Tibial artery (tissue), 4 donors: Measurements from ENCODE around the gene SLC36A2.

ENCODE experiments used
- DNase-seq, 2 donors: peaks; one replicate each; pipeline ENCODE4 v3.0.0-alpha.2; 2019
- H3K27ac ChIP-seq, 2 donors: fragments of 200-600 bp; sonication (generic) in 1 of 2; 1 replicate in 1 of 2; 2 replicates in 1 of 2; pipeline ENCODE4 v1.5.1; 2018 to 2019; ENCODE audit warnings: mild to moderate bottlenecking in 1 of 2
- H3K27me3 ChIP-seq, 2 donors: fragments of 200-600 bp; sonication (generic) in 1 of 2; one replicate each; pipeline versions ENCODE4 v1.5.1 to v1.6.0; 2016 to 2019
- H3K36me3 ChIP-seq, 3 donors: fragments of 200-600 bp; sonication (generic) in 2 of 3; one replicate each; pipeline ENCODE4 v1.5.1; 2016 to 2019; ENCODE audit warnings: mild to moderate bottlenecking in 2 of 3
- H3K4me1 ChIP-seq, 4 donors: fragments of 200-600 bp; sonication (generic) in 2 of 4; 1 replicate in 3 of 4; 2 replicates in 1 of 4; pipeline ENCODE4 v1.5.1; 2016 to 2019
- H3K4me3 ChIP-seq, 2 donors: fragments of 200-600 bp; sonication (generic) in 1 of 2; 1 replicate in 1 of 2; 2 replicates in 1 of 2; pipeline ENCODE4 v1.5.1; 2018 to 2019; ENCODE audit warnings: mild to moderate bottlenecking in 2 of 2
- H3K9me3 ChIP-seq, 3 donors: fragments of 200-600 bp; sonication (generic) in 1 of 3; one replicate each; pipeline ENCODE4 v1.5.1; 2016 to 2019
- intact Hi-C: fragments of 100-400 bp; cut with DNase I; formaldehyde crosslinking; loops from one replicate; pipeline ENCODE4 v1.15.0; 2023; ENCODE audit warnings: low total_unique reads
- TF ChIP-seq, protein P1 (sequence below), 2 experiments: fragments of 200-600 bp in 1 of 2; fragments of 450-650 bp in 1 of 2; IDR thresholded peaks; one replicate each; pipeline ENCODE4 v1.5.1; 2017 to 2019; ENCODE audit warnings: antibody characterized with exemption in 2 of 2, mild to moderate bottlenecking in 1 of 2, moderate library complexity in 1 of 2

The SLC36A2 gene

DNA sequence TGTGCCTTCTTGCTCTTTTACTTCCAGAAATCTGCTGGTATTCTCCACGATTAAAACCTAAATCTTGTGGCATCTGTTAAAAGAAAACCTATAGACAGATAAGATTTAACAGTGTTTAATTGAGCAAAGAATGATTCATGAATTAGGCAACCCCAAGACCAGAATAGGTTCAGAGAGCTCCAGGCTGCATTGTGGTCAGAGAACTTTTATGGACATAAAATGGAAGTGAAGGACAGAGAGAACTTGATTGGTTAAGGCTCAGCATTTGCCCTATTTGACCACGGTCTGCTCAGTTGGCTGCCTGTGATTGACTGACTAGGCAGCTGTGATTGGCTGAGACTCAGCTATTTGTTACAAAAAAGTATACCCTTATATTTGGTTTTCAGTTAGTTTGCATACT is 10.4 kb upstream of the SLC36A2 start:
- Histone ChIP-seq H3K36me3 (no peaks in the 10 kb centered on the region), H3K4me3 (no peak overlapping the region), H3K9me3 (peaks cover 0 to 3% (median under 1%) of the 10 kb centered on the region in 3 donors), H3K27me3 (no peaks in the 10 kb centered on the region), H3K27ac (no peak overlapping the region), H3K4me1 (no peaks in the 10 kb centered on the region)
- TF ChIP-seq, protein P1, sequence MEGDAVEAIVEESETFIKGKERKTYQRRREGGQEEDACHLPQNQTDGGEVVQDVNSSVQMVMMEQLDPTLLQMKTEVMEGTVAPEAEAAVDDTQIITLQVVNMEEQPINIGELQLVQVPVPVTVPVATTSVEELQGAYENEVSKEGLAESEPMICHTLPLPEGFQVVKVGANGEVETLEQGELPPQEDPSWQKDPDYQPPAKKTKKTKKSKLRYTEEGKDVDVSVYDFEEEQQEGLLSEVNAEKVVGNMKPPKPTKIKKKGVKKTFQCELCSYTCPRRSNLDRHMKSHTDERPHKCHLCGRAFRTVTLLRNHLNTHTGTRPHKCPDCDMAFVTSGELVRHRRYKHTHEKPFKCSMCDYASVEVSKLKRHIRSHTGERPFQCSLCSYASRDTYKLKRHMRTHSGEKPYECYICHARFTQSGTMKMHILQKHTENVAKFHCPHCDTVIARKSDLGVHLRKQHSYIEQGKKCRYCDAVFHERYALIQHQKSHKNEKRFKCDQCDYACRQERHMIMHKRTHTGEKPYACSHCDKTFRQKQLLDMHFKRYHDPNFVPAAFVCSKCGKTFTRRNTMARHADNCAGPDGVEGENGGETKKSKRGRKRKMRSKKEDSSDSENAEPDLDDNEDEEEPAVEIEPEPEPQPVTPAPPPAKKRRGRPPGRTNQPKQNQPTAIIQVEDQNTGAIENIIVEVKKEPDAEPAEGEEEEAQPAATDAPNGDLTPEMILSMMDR (IDR thresholded peaks at IDR 0.05) = no peak
- intact Hi-C loops = no loop called here
- no peak for DNase-seq

DNA sequence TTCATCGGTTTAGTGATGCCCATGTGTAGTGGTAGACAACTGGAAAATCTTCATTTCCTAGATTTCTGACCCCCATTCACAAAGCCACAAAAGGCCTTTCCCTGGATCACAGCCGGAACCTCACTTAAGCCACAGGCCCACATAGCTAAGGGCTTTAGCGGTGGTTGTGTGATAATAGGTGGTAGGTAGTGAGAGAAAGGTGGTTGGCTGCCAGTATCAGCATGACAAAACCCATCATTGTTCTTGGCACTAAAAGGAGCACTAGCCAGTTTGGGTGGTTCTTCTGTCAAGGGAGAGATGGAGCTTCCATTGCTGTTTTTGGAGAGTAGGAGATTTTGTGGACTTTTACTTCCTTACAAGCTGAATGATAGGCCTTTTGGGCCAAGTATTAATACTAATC is 9.7 kb upstream of the SLC36A2 start:
- Histone ChIP-seq H3K27ac (no peak overlapping the region), H3K9me3 (no peaks in the 10 kb centered on the region), H3K4me3 (no peak overlapping the region), H3K36me3 (no peaks in the 10 kb centered on the region), H3K4me1 (no peaks in the 10 kb centered on the region), H3K27me3 (no peaks in the 10 kb centered on the region)
- TF ChIP-seq, protein P1 (IDR thresholded peaks at IDR 0.05) = no peak
- no peak for DNase-seq
- intact Hi-C loops = no loop called here

DNA sequence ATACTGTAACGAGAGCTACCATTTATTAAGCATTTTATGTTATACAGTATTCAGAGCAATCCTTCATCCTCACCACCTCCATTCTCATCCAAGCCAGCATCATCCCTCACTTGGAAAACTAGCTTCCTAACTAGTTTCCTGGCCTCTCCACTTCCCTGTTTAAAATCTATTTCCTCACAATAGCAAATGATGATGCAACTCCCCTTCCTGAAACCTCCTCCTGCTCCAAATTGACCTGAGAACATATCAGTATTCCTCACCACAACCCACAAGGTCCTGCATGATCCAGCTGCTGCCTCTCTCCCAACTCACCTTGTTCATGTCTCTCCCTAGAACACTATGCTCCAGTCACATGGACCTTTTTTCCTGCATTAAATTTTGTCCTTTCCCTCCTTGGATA is 4.3 kb upstream of the SLC36A2 start:
- Histone ChIP-seq H3K4me3 (no peak overlapping the region), H3K9me3 (no peaks in the 10 kb centered on the region), H3K27ac (no peak overlapping the region), H3K36me3 (no peaks in the 10 kb centered on the region), H3K4me1 (no peaks in the 10 kb centered on the region), H3K27me3 (peaks cover 0 to 5% of the 10 kb centered on the region in 2 donors)
- TF ChIP-seq, protein P1 (IDR thresholded peaks at IDR 0.05) = no peak
- intact Hi-C loops = no loop called here
- DNase-seq = no peak

DNA sequence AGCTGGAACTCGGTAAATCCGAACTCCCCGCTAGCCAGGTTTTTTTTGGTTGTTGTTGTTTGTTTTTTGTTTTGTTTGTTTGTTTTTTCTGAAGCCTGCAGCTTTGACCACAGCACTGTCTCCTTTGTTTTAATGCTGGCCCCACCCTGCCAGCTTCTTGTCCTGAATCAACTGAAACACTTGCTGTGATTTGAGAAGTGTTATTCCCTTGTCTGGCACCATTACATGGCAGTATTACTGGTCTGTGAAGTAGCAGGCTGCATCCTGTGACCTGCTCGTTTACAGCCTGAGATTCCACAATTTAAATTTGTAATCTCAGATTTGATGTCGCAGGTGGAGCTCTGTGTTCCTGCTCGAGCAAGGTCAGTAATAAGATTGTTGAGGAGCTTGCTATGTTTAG is 1.4 kb upstream of the SLC36A2 start:
- no peaks in the 10 kb centered on the region for H3K9me3 ChIP-seq
- H3K27me3 ChIP-seq = peaks cover 0 to 11% of the 10 kb centered on the region in 2 donors
- no peak overlapping the region for H3K27ac ChIP-seq
- H3K36me3 ChIP-seq = no peaks in the 10 kb centered on the region
- no peak overlapping the region for H3K4me3 ChIP-seq
- intact Hi-C loops = no loop called here
- no peak for DNase-seq
- peaks cover 0 to 12% (median 1%) of the 10 kb centered on the region in 4 donors for H3K4me1 ChIP-seq
- TF ChIP-seq, protein P1 (IDR thresholded peaks at IDR 0.05) = no peak

DNA sequence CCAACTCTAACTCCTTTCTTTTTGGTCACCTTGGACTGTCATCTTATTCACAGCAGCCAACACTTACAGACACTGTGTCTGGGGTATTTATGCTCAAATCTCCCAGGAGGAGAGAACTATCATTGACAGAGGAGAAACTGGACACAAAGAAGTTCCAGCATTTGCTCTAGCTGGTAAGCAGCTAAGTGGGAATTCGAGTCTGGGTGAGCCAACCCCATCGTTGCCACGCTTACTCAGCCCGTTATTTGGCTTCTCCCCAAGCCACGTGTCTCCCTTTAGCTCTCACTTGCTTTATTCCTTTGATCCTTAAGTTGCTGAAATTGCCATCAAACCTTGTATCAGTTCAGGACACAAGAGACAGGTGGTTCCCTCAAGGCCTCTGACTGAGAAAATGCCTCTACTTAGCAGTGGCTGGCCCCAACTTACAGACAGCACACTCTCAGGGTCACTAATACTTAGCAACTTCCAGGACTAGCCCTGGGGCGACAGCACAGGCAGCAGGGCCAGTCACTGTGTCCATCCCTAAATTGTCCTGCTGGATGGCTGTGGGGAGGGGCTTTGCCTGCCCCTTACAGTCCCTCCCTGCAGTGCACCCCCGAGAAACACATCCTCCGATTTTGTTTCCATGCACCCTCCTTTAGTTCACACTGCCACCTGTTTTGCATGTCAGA is 1.4 kb downstream of the SLC36A2 start:
- TF ChIP-seq, protein P1 (IDR thresholded peaks at IDR 0.05) = no peak
- no peaks in the 10 kb centered on the region for H3K9me3 ChIP-seq
- no peak for DNase-seq
- H3K27me3 ChIP-seq = peaks cover 0 to 22% of the 10 kb centered on the region in 2 donors
- no peaks in the 10 kb centered on the region for H3K36me3 ChIP-seq
- H3K4me3 ChIP-seq = no peak overlapping the region
- intact Hi-C loops = no loop called here
- no peak overlapping the region for H3K27ac ChIP-seq
- peaks cover 0 to 12% (median 1%) of the 10 kb centered on the region in 4 donors for H3K4me1 ChIP-seq
